ENCODE data around the gene DDX3X. TPM values are rescaled to one million over a fixed set of nuclear protein-coding genes. Genes with fewer than 3 reads are reported as not detected.

DDX3X gene
- total RNA-seq, result 272 and 296 TPM in 2 replicates

GRCh38 chrX:41333744-41334362 is at the start of gene DDX3X:
DDX3X (plus strand) TSS chrX:41334162; CDS start chrX:41334253, 91 bp downstream.

Small RNA genes lying within 50 kb of the gene (small RNA-seq; reads per million reads assigned to genes)
- gene RF00019 (not detected), gene RNA5SP502 (not detected)

Other genes starting within 250 kb of the DDX3X start
- 118 and 169 TPM in 2 replicates for gene USP9X, start 248.7 kb upstream of the DDX3X start, total RNA-seq
- not detected in 2 replicates for gene NYX, start 113.2 kb downstream of the DDX3X start, total RNA-seq